NOMO-1 treated with DMSO at 0.1 percent for 48 hours (cell line): ENCODE data around the gene DENND4B.

Experiments used
- DNase-seq: peaks from one replicate; lab custom pipeline; 2025; ENCODE audit not compliant: unreplicated experiment; lab: John Stamatoyannopoulos, UW

DENND4B gene

DNA sequence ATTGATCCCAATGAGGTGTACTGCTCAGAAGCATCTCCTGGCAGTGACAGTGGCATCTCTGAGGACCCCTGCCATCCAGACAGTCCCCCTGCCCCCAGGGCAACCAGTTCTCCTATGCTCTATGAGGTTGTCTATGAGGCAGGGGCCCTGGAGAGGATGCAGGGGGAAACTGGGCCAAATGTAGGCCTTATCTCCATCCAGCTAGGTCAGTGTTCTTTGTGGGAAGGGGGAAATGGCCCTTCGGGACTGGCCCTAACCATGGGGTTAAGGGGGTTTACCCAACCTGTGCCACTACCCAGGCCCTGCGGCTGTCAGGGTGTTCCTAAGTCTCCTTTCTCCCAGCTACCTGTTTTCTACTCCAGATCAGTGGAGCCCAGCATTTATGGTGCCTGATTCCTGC is 22.5 kb upstream of the DENND4B start:
- no peak for DNase-seq

DNA sequence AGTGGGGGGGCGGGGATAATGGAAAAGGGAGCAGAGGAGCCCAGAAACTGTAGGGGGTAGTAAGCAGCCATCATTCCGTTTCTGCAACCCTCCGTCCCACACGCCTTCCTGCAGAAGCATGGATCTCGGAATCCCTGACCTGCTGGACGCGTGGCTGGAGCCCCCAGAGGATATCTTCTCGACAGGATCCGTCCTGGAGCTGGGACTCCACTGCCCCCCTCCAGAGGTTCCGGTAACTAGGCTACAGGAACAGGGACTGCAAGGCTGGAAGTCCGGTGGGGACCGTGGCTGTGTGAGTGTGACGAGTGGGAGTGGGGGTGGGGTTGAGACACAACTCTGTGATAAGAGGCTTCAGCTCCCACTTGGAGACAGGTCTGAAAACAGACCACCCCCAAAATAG is 21.9 kb upstream of the DENND4B start:
- DNase-seq: no peak

DNA sequence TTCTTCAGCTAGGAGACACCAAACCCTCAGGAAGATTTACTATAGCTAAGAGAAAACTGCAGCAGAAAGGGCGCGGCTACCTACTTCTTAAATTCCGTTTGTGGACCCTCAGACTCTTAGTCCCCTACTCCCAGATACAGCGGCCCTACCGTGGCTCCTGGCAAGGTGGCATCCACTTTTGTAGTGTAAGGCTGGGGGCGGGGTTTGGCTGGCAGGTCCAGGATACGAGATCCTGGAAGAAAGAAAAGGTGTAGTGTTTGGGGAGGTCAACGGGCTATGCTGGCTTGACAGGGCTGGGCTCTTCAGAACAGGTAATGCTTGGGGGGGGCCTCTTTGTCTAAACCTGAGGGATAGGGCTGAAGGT is 21.5 kb upstream of the DENND4B start:
- DNase-seq: no peak

GRCh38 chr1:153967107-153967999 is 20.8 kb upstream of the DENND4B start, which contains the start of gene CREB3L4:
CREB3L4 (plus strand) TSS chr1:153967902; CDS start chr1:153968526, 624 bp downstream.
- peak; percentile 99 for DNase-seq

GRCh38 chr1:153963850-153964331 is 17.4 kb upstream of the DENND4B start:
- DNase-seq: no peak

DNA sequence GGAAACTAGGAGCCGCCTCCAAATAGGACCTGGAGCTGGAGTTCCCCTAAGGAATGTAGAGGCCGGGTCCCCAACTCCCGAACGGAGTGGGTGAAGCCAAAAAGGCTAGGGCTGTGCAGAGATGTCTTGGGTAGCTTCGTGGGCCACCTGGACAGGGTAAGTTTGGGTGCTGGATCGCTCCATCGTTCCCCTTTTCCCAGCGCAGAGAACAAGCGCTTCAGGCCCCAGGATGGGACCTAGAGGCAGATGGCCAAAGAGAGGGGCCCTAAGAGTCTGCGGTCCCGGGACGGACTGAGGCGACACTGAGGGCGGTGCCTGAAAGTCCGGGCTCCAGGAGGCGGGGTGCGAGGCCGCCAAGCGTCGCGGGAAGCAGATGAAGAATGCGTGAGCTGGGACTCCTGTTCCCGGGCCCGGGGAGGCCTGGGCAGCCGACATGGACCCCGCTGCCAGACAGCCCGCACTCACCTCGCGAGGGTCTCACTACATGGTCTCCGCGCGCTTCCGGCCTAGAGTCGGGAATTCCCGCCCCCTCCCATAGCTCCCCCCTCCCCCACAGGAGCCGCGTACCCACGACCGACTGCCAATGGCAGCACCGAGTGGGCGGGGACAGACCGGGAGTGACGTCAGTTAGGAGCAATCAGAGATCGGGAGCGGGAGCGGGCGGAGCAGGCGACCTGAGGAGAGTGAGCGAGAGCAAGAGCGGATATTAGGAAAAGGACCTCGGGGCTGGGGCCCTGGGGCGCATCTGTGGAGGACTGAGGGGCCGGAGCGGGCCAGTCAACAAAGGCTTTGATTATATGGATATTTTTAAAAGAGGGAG is 16.7 kb upstream of the DENND4B start, which contains the start of gene SLC39A1:
Gene SLC39A1 (minus strand): TSS at position 508 of the 820 bp plus-strand sequence. CDS start 822 bp downstream, outside the sequence.
- DNase-seq: peak; percentile 91

- no peak for DNase-seq
Observed at GRCh38 chr1:153962088-153963029, 15.8 kb upstream of the DENND4B start.

DNA sequence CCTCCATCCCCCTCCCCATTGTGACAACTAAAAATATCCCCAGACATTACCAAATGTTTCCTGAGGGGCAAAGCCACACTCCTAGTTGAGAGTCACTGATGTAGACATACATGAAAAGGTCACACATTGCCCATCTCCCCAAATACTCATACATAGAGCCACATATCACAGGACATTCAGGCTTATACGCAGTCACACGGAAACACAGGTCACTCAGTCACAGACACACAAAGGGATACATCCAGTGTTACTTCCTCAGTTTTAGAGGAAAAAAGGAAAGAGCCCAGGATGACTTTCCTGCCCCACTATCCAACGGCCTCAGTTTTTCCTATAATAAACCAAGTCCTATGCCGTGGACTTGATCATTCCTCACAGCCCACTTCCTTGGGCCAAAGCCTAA is 14.9 kb upstream of the DENND4B start:
- DNase-seq: no peak

DNA sequence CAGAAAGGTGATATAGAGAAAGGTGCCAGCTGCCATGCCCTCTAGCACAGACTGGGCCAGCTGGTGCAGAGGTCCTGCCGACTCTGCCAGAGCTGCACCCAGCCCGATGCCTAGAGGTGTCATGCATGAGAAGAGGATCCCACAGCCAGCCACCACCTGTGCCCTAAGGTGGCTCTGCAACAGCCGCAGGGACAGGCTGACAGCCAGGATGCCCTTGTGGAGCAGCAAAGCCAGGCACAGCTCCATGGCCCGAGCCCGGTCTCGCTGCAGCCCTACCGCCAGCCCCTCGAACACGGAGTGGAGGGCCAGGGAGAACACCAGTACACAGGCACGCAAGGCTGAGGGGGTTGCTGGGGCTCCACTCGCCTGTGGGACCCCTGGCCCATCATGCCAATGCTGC is 13.7 kb upstream of the DENND4B start:
- no peak for DNase-seq

- DNase-seq: no peak
Observed at GRCh38 chr1:153959454-153959853, 12.9 kb upstream of the DENND4B start.

DNA sequence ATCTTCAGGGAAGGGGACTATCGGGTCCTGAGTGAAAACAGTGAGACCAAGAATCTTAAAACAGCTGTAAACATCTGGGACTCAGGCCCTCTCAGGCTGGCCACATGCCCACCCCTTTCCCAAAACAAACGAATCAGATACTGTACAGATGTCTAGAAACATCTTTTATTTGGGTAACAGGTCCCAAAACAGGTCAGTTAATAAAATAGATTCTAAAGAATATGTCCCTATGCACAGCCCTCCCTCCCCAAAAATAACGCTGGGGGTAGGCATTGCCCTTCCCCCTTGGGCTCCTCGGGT is 12.4 kb upstream of the DENND4B start:
- no peak for DNase-seq

GRCh38 chr1:153958111-153958960 is 11.8 kb upstream of the DENND4B start, which contains the start of gene CRTC2:
CRTC2 (minus strand) TSS chr1:153958612; CDS start chr1:153958497, 115 bp downstream.
- DNase-seq: peak; percentile 99

DNA sequence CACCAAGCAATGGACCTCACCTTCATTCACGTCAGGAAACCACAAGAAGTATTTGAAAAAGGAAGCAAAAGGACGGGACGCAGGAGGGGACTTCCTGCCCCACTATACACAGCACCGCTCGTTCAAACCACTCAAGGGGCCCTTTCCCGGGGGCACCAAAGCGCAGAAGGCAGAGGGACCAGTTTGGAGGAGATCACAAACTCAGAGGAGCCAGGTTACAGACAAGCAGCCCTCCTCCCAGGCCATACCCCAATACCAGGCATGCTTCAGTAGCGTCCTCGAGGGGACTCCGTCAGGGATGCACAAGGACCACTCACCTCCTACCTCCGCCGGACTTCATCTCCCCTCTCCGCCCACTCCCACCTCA is 11.2 kb upstream of the DENND4B start:
- peak; percentile 37 for DNase-seq

GRCh38 chr1:153956997-153957715 is 10.6 kb upstream of the DENND4B start:
- no peak for DNase-seq

DNA sequence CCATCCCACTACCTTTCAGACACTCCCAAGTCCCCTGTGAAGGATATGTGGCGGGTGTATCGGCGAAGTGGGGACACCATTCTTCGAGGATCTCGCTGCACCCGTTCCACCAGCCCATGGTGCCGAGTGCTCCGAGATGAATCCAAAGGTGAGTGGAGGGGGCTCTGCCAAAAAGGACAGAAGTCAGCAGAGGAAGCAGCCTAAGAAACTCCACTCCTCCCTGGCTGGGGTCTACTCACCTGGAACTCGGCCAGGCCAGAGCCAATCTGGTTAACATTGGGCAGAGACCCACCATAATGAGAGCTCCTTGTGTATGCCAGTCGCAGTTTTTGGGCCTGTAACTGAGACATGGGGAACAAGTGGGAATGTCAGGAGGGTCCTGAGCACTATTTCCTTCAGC is 8.3 kb upstream of the DENND4B start:
- no peak for DNase-seq

- DNase-seq: no peak
Observed at GRCh38 chr1:153953859-153954365, 7.4 kb upstream of the DENND4B start.

- no peak for DNase-seq
Observed at GRCh38 chr1:153951801-153952200, 5.3 kb upstream of the DENND4B start.

- no peak for DNase-seq
Observed at GRCh38 chr1:153951183-153951582, 4.7 kb upstream of the DENND4B start.
